Inflammatory macrophage (primary cell): ENCODE measurements around the gene UNC5A.
"Not testable (repeated sequence)": the region's sequence is repeated elsewhere in the genome, so short reads cannot be mapped to it uniquely, and the experiment has no call there.

Experiments
- DNase-seq, 2 donors: peaks; one replicate each; pipeline ENCODE4 v3.0.0-alpha.2; 2020 to 2022

UNC5A gene

DNA sequence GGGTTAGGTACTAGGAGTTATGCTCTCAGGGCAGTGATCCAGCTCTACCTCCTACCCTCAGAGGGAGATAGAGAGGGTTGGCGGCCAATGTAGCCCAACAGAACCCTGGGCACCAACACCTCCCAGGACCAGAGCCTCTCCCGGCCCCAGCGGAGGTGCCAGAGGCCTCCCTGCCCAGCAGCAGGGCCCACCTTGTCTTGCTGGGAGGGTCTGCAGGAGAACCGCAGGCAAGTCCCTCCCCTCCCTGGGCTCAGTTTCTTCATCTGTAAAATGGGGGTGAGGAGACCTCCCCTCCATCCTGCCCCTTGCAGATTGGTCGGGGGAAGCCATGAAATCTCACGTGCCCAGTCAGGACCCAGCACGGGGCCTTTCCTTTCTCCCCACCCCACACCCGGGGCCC lies 54.4 kb downstream of the UNC5A start:
- DNase-seq, result no peak

DNA sequence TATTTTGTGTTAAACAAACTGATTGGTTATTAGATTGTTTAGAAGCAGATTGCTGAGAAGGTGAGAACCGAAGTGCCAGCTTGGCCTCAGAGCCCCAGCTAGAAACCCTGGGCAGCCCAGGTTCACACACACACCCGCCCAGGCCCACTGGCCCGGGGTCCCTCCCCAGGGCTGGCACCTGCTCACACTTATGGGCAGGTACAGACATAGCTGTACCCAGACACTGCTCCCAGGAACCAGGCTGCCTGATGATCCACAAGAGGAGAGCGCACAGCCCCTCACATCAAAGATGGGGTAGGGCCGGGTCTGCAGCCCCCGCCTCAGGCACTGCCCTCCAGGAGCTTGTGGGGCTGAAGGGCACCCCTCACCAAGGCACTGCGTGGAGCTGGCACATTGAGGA lies 55.6 kb downstream of the UNC5A start:
- DNase-seq, result no peak

DNA sequence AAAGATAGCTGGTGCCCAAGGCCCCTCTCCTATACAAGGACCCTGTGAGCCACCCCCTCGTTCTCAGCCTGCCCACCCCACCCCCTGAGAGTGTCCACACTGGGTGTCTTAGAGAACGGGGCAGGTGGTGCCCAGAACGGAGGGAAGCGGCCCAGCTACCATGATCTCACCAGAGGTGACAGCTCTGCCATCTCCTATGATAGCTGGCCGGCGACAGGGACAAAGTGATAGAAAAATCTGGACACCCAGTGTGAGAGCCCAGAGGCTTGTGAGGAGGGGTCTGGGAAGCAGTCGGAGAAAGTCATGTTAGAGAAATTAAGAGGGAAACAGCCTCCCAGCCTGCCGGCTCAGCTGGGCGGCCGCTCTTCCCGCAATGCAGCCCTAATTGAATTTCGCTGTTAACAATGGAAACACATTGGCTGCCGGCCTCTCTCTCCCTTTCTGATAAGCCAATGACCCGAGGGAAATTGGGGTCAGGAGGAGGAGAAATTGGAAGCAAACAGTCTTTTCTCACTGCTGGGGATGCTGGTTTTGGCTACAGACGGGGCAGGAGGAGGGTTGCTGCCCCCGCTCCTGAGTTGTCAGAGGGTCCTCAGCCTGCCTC lies 56.5 kb downstream of the UNC5A start:
- no peak for DNase-seq

DNA sequence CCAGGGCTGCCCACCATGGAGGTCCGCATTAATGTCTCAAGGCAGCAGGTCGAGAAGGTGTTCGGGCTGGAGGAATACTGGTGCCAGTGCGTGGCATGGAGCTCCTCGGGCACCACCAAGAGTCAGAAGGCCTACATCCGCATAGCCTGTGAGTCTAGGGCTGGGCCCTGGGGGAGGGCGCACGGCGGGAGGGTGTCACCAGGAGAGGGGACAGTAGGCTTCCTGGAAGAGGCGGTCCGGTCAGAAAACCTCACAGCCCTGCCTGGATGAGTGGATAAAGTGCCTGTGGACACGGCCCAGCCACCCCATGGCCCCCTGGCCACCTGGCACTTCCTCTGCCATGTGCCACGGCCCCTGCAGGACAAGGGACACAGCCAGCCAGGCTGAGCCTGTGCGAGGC lies 57.8 kb downstream of the UNC5A start:
- no peak for DNase-seq

DNA sequence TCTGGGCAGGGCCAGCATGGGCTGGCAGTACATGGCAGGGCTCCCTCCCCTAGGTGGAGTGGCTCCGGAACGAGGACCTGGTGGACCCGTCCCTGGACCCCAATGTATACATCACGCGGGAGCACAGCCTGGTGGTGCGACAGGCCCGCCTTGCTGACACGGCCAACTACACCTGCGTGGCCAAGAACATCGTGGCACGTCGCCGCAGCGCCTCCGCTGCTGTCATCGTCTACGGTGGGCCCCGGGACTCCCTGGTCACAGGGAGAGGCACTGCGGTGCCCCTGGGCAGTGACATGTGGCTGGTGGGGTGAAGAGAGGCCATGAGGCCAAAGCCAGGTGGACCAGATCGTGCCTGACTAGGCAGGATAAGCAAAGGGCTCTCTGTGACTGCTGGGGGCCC lies 58.4 kb downstream of the UNC5A start:
- no peak for DNase-seq

DNA sequence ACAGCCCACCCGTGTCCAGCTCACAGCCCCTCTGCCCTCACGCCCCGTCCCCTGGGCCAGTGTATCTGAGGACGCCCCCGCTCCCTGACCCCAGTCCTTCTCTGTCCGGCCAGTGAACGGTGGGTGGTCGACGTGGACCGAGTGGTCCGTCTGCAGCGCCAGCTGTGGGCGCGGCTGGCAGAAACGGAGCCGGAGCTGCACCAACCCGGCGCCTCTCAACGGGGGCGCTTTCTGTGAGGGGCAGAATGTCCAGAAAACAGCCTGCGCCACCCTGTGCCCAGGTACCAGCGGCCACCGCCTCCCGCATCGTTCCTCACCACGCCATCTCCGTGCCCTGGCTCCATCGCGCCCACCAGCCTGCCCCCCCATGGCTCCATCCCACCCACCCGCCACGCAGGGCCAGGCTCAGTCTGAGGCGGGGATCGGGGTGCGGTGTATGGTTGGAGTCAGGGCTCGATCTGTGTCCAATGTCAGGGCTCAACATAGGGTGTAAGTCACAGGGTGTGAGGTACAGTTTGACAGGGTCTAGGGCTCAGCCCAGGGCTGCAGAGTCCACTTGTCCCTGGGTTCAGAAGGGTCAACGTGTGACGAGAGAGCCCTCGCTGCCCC lies 59.2 kb downstream of the UNC5A start:
- DNase-seq, result no peak

DNA sequence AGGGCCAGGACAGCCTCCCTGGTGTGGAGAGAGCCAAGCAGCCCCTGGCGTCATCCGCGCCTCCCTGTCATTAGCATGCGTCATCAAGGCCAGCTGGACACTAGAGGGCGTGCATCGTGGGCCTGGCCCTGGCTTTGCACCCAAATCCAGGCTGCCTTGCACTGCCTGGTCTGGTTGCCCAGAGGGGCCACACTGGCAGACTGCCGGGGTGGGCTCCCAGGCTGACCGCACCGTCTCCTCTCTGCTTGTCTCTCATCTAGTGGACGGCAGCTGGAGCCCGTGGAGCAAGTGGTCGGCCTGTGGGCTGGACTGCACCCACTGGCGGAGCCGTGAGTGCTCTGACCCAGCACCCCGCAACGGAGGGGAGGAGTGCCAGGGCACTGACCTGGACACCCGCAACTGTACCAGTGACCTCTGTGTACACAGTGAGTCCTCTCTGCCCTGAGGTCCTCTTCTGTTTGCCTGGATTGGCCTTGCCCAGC lies 59.8 kb downstream of the UNC5A start:
- DNase-seq, result no peak

DNA sequence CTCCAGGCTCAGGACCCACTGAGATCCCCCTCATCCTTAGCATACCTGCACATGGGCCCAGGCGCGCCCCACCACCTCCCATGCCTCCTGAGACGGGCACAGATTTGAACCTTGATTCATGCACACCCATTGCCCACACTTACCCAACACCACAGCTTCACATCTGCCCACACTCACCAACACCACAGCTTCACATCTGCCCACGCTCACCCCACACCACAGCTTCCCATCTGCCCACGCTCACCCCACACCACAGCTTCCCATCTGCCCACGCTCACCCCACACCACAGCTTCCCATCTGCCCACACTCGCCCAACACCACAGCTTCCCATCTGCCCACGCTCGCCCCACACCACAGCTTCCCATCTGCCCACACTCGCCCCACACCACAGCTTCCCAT lies 60.3 kb downstream of the UNC5A start:
- not testable (repeated sequence) for DNase-seq

DNA sequence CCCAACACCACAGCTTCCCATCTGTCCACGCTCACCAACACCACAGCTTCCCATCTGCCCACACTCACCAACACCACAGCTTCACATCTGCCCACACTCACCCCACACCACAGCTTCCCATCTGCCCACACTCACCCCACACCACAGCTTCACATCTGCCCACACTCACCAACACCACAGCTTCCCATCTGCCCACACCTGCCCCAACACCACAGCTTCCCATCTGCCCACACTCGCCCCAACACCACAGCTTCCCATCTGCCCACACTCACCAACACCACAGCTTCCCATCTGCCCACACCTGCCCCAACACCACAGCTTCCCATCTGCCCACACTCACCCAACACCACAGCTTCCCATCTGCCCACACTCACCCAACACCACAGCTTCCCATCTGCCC lies 62.2 kb downstream of the UNC5A start:
- DNase-seq, result not testable (repeated sequence)

DNA sequence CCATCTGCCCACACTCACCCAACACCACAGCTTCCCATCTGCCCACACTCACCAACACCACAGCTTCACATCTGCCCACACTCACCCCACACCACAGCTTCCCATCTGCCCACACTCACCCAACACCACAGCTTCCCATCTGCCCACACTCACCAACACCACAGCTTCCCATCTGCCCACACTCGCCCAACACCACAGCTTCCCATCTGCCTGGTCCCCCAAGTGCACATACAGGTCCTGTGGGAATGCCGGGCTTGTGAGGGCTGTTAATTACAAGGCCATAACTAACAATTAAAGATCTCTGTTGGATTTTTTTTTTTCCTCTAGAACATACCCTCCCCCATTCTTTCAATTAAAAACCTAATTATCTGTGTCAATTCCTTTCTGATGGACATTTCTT lies 62.7 kb downstream of the UNC5A start:
- DNase-seq, result not testable (repeated sequence)

DNA sequence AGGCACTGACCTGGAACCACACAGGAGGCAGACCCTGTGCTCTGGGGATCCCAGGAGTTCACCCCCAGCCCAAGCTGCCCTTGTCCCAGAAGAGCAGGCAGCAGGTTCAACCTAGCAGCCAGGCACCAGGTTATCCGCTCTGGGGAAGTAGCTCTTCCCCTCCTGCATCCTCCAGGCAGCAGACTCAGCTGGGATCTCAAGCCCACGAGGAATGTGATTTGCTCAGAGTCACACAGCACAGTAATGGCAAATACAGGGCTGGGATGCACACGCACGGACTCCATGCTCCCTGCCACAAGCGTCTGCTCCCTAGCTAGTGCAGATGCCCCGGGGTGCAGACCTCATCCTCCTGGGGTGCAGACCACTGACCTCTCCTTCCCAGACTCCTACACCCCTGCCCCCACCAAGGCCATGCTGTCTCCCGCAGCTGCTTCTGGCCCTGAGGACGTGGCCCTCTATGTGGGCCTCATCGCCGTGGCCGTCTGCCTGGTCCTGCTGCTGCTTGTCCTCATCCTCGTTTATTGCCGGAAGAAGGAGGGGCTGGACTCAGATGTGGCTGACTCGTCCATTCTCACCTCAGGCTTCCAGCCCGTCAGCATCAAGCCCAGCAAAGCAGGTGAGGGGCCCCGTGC lies 63.3 kb downstream of the UNC5A start:
- DNase-seq, result no peak

DNA sequence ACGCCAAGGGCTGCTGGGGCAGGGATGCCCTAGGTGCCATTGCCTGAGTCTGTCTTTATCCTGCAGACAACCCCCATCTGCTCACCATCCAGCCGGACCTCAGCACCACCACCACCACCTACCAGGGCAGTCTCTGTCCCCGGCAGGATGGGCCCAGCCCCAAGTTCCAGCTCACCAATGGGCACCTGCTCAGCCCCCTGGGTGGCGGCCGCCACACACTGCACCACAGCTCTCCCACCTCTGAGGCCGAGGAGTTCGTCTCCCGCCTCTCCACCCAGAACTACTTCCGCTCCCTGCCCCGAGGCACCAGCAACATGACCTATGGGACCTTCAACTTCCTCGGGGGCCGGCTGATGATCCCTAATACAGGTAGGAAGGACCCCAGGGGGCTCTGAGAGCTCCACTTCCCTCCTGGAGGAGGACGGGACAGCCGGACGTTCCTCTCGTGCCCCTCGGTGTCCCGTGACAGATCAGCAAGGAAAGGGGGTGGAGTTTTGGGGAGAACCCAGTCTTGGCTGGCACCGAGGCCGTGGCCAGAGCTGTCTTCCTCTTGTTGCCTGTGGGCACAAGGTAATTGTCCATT lies 63.9 kb downstream of the UNC5A start:
- DNase-seq, result no peak

DNA sequence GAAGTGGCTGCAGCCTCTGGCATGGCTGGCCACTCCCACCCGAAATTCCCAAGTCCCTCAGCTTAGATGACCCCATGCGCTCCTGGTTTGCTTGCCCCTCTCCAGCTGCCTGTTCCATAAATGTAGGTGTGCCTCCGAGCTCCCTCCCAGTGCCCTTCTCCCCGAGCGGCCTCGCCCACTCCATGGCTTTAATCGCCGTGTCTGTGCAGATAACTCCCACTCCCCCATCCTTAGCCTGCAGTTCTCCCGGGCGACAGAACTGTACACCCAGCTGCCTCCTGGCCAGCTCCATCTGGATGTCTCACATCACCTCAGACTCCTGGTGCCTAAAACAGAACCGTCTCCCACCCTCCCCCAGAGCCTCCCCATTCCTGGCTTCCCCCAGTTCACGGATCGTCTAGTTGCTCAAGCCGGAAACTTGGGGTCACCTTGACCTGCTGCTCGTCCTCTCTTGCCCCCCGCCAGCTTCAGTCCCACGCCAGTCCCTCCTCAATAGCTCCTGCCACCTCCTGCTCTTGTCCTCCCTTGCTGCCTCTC lies 64.7 kb downstream of the UNC5A start:
- DNase-seq, result no peak

DNA sequence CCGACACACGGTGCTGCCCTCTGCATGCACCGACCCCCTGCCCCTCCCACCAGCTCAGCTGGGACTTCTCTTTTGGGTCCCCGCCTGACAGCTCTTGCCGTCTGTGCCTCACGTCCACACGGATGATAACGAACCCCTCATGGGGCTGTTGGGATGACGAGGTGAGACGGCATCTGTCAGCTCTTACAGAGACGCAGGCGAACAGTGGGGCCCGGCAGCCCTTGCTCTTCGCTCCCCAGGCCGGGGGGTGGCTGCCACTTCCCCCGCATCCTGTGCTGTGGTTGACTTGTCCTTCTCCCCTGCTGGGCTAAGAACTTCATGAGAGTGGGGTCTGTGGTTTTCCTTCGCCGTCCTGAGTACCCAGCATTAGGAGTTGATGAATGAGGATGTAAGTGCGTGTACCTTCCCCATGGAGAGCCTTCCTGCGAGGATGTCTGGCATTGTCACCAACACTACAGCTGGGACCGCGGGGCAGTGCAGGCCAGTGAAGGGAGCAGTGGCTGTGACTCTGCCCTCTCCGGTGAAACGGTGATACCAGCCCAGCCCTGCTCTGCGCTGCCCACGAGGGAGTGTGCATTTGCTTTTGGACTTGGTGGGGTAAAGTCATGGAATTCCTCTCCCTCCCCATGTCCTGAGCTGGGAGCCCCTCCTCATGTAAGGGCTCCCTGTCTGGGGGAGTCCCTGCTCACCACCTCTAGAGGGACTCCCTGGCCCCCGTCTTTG lies 65.6 kb downstream of the UNC5A start:
- DNase-seq, result no peak

DNA sequence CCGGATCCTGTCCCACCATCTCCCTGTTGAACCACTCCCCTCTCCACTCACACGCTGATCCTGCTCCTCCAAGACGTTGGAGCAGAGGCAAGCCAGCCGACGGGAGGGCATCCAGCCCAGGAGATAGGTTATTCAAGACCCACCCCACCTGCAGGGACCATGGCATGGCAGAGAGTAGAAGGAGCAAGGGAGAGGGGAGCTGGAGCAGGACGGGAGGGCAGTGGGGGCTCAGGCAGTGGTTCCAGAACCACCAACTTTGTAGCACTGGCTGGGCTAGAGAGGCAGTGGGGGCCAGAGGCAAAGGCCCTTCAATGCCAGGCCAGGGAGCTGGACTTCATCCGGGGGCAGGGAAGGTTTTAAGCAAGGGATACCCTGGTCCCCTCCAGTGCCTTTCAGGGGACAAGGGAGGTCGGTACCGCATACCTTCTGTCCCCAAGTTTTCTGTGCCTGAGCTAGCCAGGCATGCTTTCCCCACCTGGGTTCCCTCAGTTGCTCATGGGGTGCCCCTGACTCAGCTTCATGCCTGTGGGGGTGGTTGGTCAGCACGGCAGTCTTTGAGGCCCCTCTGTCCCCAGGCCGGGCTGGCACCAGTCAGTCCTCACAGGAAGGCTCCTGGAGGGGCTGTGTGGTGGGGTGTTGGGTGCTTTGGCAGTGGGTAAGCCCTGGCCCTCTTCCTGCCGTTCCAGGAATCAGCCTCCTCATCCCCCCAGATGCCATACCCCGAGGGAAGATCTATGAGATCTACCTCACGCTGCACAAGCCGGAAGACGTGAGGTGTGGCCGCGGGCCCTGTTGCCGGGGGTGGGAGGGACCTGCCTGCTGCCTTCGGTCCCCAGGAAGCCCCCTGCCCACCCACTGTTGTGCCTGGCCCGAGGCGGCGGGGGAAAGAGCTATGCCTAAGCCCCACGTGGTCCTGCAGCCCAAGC lies 66.4 kb downstream of the UNC5A start:
- no peak for DNase-seq

DNA sequence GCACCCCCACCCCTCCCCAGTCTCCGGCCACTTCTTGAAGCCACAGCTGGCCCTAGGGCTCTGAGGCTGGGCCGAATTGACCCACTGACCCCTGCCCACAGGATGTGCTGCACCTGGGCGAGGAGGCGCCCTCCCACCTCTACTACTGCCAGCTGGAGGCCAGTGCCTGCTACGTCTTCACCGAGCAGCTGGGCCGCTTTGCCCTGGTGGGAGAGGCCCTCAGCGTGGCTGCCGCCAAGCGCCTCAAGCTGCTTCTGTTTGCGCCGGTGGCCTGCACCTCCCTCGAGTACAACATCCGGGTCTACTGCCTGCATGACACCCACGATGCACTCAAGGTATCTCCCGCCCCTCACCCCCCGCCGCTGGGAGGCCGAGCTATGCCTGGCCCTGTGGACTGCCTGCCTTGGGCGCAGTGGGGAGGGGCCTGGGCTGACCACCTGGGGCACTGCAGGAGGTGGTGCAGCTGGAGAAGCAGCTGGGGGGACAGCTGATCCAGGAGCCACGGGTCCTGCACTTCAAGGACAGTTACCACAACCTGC lies 67.5 kb downstream of the UNC5A start:
- no peak for DNase-seq

DNA sequence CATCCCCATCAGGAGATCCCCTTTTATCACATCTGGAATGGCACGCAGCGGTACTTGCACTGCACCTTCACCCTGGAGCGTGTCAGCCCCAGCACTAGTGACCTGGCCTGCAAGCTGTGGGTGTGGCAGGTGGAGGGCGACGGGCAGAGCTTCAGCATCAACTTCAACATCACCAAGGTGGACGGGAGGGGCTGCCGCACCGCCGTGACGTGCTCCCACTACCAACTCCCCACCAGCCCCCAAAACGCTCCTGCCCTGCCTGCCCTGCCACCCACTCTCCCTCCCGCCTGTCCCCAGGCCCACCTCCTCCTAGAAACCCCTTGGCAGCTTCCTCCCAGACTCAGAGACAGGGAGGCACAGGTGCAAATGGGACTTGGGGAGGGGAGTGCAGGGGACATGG lies 68.1 kb downstream of the UNC5A start:
- DNase-seq, result no peak

DNA sequence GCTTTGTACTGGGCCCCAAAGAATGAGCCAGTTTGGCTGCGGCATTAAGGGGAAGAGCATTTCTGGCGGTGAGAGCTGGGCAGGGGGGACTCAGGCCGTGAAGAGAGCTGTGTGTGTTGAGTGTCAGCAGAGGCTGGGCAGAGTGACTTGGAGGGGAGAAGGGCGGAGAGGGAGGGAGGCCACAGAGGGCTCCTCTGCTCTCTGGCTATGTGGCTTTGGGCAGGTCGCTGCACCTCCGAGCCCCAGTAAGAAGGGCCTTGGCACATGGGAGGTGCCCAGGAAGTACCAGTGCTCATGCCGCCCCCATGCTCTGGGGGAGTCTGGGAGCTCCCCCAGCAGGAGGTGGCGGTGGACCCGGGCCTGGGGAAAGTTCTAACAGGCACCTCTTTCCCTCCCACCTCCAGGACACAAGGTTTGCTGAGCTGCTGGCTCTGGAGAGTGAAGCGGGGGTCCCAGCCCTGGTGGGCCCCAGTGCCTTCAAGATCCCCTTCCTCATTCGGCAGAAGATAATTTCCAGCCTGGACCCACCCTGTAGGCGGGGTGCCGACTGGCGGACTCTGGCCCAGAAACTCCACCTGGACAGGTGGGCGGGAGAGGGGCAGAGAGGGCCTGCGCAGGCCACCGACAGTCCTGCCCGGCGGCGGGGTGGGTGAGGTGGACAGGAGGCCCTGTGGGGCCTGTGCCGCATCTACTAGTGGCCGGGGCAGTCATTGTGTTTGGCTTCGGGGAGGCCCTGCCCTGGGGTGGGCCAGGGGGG lies 68.7 kb downstream of the UNC5A start:
- no peak for DNase-seq

DNA sequence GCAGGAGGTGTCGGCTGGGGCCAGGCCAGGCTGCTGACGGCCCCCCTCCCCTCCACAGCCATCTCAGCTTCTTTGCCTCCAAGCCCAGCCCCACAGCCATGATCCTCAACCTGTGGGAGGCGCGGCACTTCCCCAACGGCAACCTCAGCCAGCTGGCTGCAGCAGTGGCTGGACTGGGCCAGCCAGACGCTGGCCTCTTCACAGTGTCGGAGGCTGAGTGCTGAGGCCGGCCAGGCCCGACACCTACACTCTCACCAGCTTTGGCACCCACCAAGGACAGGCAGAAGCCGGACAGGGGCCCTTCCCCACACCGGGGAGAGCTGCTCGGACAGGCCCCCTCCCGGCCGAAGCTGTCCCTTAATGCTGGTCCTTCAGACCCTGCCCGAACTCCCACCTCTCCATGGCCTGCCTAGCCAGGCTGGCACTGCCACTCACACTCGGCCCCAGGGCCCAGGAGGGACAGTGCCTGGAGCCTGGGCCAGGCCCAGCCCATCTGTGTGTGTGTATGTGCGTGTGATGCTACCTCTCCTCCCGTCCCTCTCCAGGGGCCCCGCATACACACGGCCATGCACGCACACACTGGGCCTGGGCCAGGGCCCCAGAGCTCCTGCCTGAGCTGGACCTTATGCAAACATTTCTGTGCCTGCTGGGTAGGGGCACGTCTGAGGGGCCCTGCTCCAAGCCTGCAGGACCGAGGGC lies 69.5 kb downstream of the UNC5A start:
- no peak for DNase-seq

DNA sequence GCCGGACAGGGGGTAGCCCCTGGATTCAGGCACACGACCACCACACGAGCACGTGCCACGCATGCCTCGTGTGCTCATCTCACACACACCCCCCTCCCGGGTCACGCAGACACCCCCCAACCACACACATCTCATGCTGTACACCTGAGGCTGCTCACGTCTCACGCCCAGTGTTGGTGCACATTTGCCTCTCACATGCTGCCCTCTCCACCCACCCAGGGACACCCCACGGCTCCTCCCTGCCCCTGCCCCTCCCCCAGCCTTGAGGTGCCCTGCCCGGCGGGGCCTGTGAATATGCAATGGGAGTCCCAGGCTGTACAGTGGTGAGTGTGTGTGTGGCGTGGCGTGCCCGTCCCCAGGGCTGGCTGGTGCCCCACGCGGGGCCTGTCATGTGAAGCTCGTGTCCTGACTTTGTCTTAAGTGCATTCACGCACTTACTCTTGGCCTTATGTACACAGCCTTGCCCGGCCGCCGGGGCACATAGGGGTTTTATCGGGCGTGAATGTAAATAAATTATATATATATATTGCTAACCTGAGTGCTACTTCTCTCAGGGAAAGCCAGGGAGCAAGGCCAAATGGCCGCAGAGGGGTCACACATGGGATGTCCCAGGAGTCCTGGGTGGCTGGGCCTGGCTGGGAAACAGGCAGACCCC lies 70.1 kb downstream of the UNC5A start:
- DNase-seq, result no peak
